Kasumi-1 (cell line): Measurements from ENCODE around the gene MAST2.
"Not testable (repeated sequence)": the region's sequence is repeated elsewhere in the genome, so short reads cannot be mapped to it uniquely, and the experiment has no call there.

ENCODE experiments used
- DNase-seq, 2 experiments: peaks; one replicate each; lab custom pipeline; 2025; lab: John Stamatoyannopoulos, UW

MAST2 gene

DNA sequence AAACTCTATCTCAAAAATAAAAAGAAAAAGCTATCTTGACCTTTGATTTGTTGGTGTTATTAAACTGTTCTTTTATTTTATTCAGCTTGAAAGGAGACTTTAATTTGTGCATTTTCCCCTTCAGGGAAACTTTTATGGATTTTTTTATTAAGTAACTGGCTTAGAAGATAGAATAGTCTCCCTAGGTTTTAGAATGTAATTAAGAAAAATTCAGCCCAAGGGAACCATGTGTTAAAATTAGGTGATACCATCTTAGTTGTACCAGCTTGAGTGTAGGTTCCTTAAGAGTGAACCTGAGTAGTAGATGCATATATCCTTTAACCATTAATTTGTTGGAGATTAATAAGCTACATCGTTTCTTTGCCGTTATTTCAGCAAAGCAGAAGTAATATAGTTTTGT, 11.4 kb downstream of the MAST2 start:
- no peak for DNase-seq

DNA sequence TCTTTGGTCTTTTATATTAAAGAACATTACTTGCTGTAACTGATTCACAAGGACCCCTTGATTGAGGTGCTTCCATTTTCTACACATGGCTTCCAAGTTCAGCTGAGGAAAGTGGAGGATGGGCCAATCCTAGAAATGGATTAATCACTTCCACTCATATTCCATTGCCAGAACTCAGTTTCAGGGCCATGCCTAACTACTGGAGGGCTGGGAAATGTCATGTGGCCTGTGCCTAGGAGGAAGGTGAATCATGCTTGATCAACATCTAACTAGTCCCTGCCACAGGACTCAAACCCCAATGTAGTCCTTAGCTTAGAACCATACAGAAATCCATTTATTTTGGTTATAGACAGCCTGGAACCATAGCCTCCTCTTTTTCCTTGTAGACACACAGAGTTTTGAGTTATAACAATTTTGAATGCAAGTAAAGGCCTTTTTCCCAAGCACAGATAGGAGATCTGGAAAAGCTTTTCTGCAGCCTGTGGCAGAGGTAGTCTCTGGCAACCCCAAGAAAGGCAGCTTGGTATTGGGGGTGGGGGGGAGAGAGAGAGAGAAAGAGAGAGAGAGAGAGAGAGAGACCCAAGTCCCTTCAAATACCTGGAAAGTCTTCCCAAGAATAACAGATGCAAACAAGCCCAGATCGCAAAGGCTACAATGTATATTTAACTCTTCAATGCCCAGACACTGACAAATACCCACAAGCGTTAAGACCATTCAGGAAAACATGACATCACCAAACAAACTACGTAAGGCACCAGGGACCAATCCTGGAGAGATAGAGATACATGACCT, 12.5 kb downstream of the MAST2 start:
- DNase-seq, result no peak

DNA sequence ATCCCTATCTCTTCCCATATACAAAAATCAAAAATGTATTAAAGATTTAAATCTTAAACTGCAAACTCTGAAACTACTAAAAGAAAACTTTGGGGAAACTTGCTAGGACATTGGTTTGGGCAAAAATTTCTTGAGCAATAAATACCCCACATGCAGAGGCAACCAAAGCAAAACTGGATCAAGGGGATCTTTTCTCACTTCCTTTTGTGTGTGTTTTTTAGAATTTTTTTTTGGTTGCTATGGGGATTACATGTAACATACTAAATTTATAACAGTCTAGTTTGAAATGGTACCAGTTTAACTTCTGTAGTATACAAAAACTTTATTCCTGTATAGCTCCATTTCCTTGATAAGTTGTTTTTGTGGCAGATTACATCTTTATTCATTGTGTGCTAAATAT, 16.8 kb downstream of the MAST2 start:
- DNase-seq, result no peak

DNA sequence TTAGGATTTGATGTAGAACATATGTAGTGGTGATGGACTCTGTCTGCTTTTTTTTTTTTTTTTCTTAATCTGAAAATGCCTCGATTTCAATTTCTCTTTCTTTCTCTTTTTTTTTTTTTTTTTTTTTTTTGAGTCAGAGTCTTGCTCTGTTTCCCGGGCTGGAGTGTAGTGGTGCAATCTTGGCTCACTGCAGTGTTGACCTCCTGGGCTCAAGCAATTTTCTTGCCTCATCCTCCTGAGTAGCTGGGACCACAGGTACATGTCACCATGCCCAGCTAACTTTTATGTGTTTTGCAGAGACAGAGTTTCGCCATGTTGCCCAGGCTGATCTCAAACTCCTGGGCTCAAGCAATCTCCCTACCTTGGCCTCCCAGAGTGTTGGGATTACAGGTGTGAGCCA, 17.4 kb downstream of the MAST2 start:
- no peak for DNase-seq

DNA sequence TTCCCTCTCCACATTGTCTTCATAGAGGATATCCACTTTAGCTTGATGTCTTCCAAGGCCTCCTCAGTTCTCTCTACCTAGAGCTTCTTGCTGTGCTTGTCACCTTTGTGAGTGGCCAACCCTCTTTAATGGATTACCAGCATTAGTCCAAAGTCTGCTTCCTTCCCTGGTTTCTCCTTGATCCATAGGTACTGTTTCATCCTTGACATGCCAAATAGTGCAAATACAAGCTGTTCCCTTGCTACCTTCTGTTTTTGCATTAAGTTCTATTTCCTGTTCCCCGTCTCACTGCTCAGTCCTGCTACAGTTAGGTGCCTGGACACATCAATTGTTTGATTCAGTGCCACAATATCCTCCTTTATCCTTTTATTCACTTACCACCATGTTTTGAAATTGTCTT, 19.2 kb downstream of the MAST2 start:
- no peak for DNase-seq

DNA sequence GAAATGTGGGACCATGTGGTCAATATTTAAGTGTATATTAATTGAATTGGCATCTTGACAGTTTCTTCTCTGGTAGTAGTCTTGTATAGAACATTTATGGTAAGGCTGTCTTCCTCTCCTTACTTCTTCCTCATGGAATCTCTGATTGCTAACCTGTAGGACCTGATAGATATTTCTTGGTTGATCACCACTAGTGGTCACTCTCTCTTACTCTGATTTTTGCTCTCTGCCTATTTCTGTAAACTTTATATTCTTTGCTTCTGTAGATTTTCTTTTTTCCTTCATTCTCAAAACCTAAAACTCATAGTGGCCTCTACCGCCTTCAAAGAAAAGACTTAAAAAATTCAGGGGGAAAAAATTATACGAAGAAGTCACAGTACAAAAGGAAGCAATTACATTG, 21.2 kb downstream of the MAST2 start:
- no peak for DNase-seq

DNA sequence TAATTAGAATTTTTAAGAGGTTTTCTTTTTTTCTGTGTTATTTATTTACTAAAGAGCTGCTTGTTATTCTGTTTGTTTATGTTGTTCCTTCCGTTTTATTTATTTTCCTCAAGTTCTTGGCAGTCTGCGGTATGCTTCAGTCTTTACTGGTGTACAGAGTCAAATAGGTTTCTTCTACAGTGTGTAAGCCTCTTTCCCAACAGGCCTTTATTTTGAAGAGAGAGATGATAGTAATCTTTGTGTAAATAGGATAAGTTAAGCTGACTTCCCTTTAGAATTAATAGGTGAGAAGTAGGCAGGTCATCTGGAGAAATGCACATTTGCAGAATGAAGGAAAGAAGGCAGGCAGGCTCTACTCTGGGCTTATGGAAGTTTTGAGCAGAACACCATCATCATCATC, 23.8 kb downstream of the MAST2 start:
- DNase-seq, result no peak

DNA sequence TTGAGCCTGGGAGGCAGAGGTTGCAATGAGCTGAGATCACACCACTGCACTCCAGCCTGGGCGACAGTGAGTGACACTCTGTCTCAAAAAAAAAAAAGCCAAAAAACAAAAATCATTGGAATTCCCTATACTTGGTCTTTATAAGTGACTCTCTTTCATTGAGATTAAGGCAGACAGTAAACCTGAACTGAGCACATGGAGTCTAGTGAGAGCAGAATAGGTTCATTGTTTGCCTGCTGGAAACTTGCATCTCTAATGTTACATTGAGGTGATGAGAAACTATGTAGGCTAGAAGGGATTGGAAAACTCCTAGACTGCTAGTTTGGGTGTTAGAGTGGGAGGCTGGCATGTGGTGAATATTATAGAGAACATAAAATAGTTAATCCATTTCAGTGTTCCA, 25.4 kb downstream of the MAST2 start:
- no peak for DNase-seq

DNA sequence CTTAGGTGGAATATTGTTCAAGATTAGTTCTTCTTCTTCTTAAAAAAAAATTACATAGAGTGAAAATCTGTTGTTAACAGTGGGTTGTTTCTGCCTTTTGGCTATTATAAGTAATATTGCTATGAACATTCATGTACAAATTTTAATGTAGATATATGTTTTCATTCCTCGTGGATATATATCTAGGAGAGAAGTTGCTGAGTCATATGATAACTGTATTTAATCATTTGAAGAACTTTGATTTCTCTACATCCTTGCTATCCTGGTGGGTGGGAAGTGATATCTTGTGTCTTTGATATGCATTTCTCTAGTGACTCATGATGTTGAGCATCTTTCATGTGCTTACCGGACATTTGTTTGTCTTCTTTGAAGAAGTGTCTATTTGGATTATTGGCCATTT, 29.9 kb downstream of the MAST2 start:
- no peak for DNase-seq

DNA sequence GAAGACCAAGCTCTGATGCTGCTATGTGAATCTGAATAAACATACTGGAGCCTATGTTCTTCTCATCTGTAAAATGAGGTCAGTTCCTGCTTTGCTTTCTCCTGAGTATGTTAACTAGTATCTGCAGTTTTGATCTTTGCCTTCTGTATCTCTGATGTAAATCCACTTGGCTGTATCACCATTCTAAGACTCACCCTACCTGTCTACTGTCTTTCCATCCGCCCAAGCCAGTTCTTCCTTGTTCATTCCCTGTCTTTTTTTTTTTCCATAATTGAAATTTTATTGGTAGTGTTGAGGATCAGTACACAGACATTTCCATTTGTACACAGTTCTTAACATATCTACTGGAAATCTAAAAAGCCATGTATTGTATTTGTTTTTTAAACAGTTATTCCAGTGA, 31.3 kb downstream of the MAST2 start:
- no peak for DNase-seq

DNA sequence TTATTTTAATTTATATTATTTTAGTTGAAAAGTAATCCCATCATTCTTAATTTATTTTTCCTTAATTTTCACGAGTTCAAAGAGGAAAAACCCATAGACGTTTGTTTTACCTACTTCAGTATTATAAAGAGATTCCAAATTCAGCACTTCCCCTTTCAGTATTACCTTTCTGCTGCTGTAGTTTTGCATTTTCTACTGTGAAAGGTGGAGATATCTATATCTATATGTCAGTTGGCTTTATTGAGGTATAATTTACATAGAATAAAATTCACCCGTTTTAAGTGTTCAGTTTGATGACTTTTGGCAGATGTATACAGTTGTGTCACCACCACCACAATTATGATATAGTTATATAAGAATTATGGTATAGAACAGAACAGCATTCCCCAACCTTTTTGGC, 33.0 kb downstream of the MAST2 start:
- no peak for DNase-seq

DNA sequence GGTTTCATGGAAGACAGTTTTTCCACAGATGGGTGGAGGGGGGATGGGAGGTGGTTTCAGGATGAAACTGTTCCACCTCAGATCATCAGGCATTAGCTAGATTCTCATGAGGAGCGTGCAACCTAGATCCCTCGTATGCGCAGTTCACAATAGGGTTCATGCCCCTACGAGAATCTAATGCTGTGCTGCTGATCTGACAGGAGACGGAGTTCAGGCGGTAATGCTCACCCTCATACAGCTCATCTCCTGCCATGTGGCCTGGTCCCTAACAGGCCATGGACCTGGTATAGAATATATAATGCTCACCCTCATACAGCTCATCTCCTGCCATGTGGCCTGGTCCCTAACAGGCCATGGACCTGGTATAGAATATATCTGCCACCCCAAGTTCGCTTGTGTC, 33.4 kb downstream of the MAST2 start:
- not testable (repeated sequence) for DNase-seq

DNA sequence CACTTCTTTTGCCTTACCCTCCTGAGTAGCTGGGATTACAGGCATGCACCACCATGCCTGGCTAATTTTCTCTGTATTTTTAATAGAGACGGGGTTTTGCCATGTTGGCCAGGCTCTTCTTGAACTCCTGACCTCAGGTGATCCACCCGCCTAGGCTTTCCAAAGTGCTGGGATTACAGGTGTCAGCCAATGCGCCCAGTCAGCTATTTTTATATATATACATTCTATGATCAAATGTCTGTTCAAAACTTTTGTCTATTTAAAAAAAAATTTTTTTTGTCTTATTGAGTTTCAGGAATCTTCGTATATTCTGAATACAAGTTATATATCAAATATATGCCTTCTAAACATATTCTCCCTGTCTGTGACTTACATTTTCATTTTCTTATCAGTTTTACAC, 34.9 kb downstream of the MAST2 start:
- DNase-seq, result not testable (repeated sequence)

DNA sequence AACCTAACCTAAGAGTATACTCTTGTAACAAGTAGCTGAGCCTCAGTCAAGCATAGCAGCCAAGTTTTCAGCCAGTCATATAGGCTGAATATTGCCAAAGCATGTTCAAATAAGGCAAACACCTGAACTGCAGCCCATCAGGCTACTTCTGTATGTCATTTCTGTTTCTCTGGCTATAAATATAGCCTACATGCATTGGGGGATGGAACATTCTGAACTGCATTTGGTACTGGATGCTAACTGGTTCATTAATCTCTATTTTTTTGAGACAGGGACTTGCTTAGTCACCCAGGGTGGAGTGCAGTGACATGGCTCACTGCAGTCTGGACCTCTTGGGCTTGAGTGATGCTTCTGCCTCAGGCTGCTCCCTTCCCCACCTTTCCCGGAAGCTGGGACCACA, 37.3 kb downstream of the MAST2 start:
- DNase-seq, result no peak

DNA sequence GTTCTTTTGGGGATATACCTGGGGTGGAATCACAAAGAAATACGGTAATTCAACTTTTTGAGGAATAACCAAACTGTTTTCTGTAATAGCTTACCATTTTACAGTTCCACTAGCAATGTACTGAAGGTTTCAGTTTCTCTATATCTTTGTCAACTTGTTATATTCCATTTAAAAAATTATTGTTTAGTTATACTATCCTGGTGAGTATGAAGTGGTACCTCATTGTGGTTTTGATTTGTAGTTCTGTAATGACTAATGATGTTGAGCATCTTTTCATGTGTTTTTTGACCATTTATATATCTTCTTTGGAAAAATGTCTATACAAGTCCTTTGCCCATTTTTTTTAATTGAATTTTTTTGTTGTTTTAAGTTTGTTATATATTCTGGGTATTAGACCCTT, 39.4 kb downstream of the MAST2 start:
- no peak for DNase-seq

DNA sequence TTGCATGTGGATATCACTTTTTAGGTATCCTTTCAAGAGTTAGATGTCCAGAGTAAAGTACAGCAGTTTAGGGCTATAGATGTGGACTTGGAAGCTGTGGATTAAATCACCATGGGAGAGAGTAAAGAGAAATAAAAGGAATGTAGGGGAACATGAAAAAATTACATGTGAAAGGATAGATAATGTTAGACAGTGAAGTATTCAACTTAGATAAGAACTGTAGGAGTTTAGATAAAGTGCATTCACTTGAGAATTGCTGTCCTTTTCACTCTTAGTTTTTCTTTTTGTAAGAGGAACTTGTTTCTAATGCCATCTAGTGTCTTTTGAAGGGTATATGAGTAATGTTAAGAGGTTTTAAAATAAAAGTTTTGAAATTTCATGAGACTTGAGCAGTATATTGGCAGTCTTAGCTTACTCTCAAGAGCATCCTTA, 40.1 kb downstream of the MAST2 start:
- peak; percentile 78 to 87 for DNase-seq

DNA sequence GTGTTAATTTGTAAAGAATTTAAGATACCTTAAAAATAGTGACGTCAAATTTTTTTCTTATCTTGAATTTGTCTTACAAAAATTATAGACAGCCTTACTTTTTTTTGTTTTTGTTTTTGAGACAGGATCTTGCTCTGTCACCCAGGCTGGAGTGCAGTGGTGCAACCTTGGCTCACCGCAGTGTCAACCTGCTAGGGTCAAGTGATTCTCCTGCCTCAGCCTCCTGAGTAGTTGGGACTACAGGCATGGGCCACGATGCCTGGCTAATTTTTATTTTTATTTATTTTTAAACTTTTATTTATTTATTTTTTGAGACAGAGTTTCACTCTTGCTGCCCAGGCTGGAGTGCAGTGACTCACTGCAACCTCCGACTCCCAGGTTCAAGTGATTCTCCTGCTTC, 40.6 kb downstream of the MAST2 start:
- not testable (repeated sequence) for DNase-seq

DNA sequence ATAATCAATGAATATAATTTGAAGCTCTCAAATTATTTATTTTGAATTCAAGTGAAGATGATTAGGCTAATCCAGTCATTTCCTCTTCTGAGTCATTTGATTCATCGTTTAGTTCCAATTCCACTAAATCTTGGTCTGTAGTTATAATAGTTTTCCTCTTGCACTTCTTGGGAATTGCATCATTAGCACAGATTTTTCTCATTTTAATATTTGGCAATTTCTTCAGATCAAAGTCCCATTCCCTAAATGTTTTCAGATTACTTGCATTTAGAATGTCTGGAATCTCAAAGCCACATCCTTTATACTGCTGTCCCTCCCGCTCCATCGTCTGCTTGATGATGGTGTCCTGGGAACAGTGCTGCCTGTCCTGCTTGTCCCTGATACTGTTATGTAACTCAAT, 43.5 kb downstream of the MAST2 start:
- DNase-seq, result no peak

DNA sequence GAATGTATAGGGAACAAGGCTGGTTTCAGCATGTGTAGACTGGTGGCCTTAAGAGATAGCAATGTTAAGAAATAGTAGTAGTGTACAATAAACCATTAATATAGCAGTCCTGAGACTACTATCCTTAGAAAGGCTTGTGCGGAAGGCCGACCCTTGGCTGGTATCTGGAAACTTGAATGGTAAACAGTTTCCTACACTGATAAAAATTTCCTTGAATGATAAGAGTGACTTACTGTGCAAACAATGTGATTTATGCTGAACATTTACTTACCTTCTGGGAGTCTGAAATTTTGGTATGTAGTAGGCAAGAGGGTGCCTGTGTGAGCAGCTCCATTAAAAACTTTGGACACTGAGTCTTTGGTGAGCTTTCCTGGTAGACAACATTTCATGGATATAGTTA, 44.7 kb downstream of the MAST2 start:
- no peak for DNase-seq

DNA sequence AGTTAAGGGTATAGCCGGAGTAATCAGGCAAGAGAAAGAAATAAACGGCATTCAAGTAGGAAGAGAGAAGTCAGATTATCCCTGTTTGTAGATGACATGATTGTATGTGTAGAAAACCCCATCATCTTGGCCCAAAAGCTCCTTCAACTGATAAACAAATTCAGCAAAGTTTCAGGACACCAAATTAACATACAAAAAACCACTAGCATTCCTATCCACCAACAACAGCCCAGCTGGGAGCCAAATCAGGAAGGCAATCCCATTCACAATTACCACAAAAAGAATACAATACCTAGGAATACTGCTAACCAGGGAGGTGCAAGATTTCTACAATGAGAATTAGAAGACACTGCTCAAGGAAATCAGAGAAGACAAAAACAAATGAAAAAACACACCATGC, 45.3 kb downstream of the MAST2 start:
- no peak for DNase-seq

DNA sequence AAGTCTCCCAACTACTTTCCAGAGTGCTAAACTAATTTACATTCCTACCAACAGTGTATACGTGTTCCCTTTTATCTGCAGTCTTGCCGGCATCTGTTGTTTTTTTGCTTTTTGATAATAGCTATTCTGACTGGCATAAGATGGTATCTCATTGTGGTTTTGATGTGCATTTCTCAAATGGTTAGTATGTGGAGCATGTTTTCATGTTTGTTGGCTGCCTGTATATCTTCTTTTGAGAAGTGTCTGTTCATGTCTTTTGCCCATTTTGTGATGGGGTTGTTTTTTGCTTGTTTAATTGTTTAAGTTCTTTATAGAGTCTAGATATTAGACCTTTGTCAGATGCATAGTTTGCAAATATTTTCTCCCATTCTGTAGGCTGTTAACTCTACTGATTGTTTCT, 46.6 kb downstream of the MAST2 start:
- no peak for DNase-seq

DNA sequence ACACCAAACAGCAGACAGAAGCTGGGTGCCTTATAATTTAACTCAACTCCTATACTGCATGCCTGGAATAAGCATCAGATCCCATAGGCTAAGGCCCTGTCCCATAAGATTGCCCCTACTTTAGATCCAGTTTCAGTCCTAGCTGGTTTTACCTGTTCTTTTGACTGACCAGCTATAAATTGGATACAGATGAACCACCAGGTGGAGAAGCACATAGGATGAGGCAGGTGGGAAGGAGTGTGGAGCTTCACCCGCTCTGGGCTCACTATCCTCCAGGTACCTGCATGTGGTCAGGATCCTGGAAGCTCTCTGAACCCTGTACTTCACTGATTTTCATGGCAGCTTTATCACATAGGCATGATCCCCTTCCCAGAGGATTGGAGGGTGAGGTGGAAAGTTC, 51.3 kb downstream of the MAST2 start:
- no peak for DNase-seq

DNA sequence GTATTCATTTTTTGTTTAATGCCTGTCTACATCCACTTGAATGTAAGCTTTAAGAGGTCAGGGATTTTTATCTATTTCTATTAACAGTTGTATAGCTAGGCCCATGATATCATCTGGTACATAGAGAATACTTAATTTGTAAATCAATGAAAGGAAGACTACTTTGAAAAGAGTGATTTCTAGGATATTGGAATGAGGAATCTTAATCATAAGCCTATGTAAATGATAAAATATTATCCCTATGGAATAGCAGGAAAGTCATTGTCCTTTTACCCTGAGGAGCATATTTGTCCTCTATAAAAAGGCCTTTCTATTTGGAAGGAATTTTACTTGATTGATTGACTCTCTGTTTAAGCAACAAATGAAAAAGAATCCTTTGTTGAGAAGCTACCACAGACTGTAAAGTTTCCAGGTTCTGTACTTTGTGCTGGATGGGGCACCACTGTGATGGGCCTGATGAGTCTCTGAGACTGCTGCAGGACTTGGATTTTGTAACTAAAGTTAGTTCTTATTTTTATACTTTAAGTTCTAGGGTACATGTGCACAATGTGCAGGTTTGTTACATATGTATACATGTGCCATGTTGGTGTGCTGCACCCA, 53.8 kb downstream of the MAST2 start:
- DNase-seq, result no peak
